Endothelial cell of hepatic sinusoid (primary cell): ENCODE measurements around the gene HOXD11.

Experiments
- in situ Hi-C: cut with HindIII; loops from 2 replicates; pipeline ENCODE4 v1.10.0; 2017; ENCODE audit warnings: low sequenced_read_pairs

HOXD11 gene

GRCh38 chr2:176080540-176081375 is 26.3 kb upstream of the HOXD11 start:
- in situ Hi-C loops = no loop called here

- in situ Hi-C loops = no loop called here
Measured at GRCh38 chr2:176081376-176081836, 25.7 kb upstream of the HOXD11 start.

- in situ Hi-C loops = no loop called here
Measured at GRCh38 chr2:176081837-176082524, 25.1 kb upstream of the HOXD11 start.

- in situ Hi-C loops = no loop called here
Measured at GRCh38 chr2:176082525-176082823, 24.6 kb upstream of the HOXD11 start.

GRCh38 chr2:176082824-176083751 is 24.0 kb upstream of the HOXD11 start:
- in situ Hi-C loops = no loop called here

- in situ Hi-C loops = no loop called here
Measured at GRCh38 chr2:176083796-176084261, 23.3 kb upstream of the HOXD11 start, which contains the start of gene EVX2. TSS of gene EVX2 (minus strand) at chr2:176083962. CDS start at chr2:176083776, 186 bp downstream.

GRCh38 chr2:176084611-176085119 is 22.4 kb upstream of the HOXD11 start:
- in situ Hi-C loops = no loop called here

- in situ Hi-C loops = no loop called here
Measured at GRCh38 chr2:176085120-176085788, 21.8 kb upstream of the HOXD11 start.

- in situ Hi-C loops = no loop called here
Measured at GRCh38 chr2:176085861-176086771, 21.0 kb upstream of the HOXD11 start.

- in situ Hi-C loops = no loop called here
Measured at GRCh38 chr2:176087330-176088047, 19.6 kb upstream of the HOXD11 start.

GRCh38 chr2:176088048-176088936 is 18.8 kb upstream of the HOXD11 start:
- in situ Hi-C loops = no loop called here

GRCh38 chr2:176088937-176089842 is 17.9 kb upstream of the HOXD11 start:
- in situ Hi-C loops = no loop called here

GRCh38 chr2:176089843-176090395 is 17.2 kb upstream of the HOXD11 start:
- in situ Hi-C loops = loop anchor here (5.0 to 10.0 kb wide), 3 partner anchors 98 to 615 kb away; no protein-coding TSS in a partner anchor

- in situ Hi-C loops = loop anchor here (5.0 to 10.0 kb wide), 3 partner anchors 99 to 616 kb away; no protein-coding TSS in a partner anchor
Measured at GRCh38 chr2:176090862-176091261, 16.2 kb upstream of the HOXD11 start.

GRCh38 chr2:176091329-176092258 is 15.5 kb upstream of the HOXD11 start:
- in situ Hi-C loops = loop anchor here (5.0 to 10.0 kb wide), 3 partner anchors 99 to 617 kb away; no protein-coding TSS in a partner anchor
